CD14-positive monocyte (primary cell): ENCODE measurements around the gene MAD1L1. TPM values are rescaled to one million over a fixed set of nuclear protein-coding genes. Genes with fewer than 3 reads are reported as not detected.

Source experiments
- DNase-seq, 3 donors: peaks; one replicate each; pipeline ENCODE4 v3.0.0-alpha.2; 2011 to 2022
- H2AFZ ChIP-seq: 2 replicates; pipeline ENCODE4 v1.6.0; 2012; ENCODE audit warnings: mild to moderate bottlenecking, low read depth, low read length, inconsistent platforms; ENCODE audit not compliant: insufficient read depth, poor library complexity, severe bottlenecking
- H3K27ac ChIP-seq, 2 donors: 1 replicate in 1 of 2; 2 replicates in 1 of 2; pipeline ENCODE4 v1.5.1; 2012 to 2013; ENCODE audit warnings: low read length in 2 of 2, control low read depth in 1 of 2, inconsistent platforms in 1 of 2, low read depth in 1 of 2, mild to moderate bottlenecking in 1 of 2
- H3K27me3 ChIP-seq, 2 donors: one replicate each; pipeline versions ENCODE4 v1.6.0 to v1.6.1; 2011 to 2013; ENCODE audit warnings: low read length in 2 of 2; ENCODE audit not compliant: control insufficient read depth in 2 of 2, insufficient read depth in 2 of 2
- H3K36me3 ChIP-seq, 2 donors: replicated peaks in 1 of 2; 1 replicate in 1 of 2; 2 replicates in 1 of 2; pipeline versions ENCODE4 v1.5.1 to v1.6.1; 2012 to 2013; ENCODE audit warnings: low read length in 2 of 2, control low read depth in 1 of 2, inconsistent platforms in 1 of 2, mild to moderate bottlenecking in 1 of 2; ENCODE audit not compliant: insufficient read depth in 2 of 2, control insufficient read depth in 1 of 2
- H3K4me1 ChIP-seq, 2 donors: 1 replicate in 1 of 2; 2 replicates in 1 of 2; pipeline versions ENCODE4 v1.5.1 to v1.6.1; 2012 to 2013; ENCODE audit warnings: low read length in 2 of 2, control low read depth in 1 of 2, inconsistent platforms in 1 of 2, mild to moderate bottlenecking in 1 of 2, moderate library complexity in 1 of 2; ENCODE audit not compliant: insufficient read depth in 2 of 2, control insufficient read depth in 1 of 2
- H3K4me2 ChIP-seq: replicated peaks from 2 replicates; pipeline ENCODE3; 2012; ENCODE audit warnings: low read length, moderate library complexity, mild to moderate bottlenecking; ENCODE audit not compliant: poor library complexity, severe bottlenecking; ENCODE audit errors: extremely low read depth
- H3K4me3 ChIP-seq, 3 experiments: fragments of 200-600 bp in 1 of 3; sonication (generic) in 1 of 3; replicated peaks in 1 of 3; 1 replicate in 2 of 3; 2 replicates in 1 of 3; pipeline ENCODE4 v1.5.1; 2011 to 2013; ENCODE audit warnings: low read length in 3 of 3, mild to moderate bottlenecking in 3 of 3, control low read depth in 2 of 3, low read depth in 2 of 3, inconsistent platforms in 1 of 3, moderate library complexity in 1 of 3
- H3K79me2 ChIP-seq: 2 replicates; pipeline ENCODE4 v1.6.0; 2012; ENCODE audit warnings: mild to moderate bottlenecking, control low read depth, inconsistent platforms, low read length, moderate library complexity; ENCODE audit not compliant: insufficient read depth
- H3K9ac ChIP-seq: 2 replicates; pipeline ENCODE4 v1.6.0; 2017; ENCODE audit warnings: low read length, mild to moderate bottlenecking; ENCODE audit not compliant: insufficient read depth, poor library complexity, severe bottlenecking
- H3K9me3 ChIP-seq, 2 donors: replicated peaks in 1 of 2; 1 replicate in 1 of 2; 2 replicates in 1 of 2; pipeline versions ENCODE4 v1.5.1 to v1.6.1; 2012 to 2013; ENCODE audit warnings: low read length in 2 of 2, control low read depth in 1 of 2; ENCODE audit not compliant: control insufficient read depth in 1 of 2, insufficient read depth in 1 of 2
- H4K20me1 ChIP-seq: 2 replicates; pipeline ENCODE4 v1.6.0; 2012; ENCODE audit warnings: mild to moderate bottlenecking, low read length, control low read depth, moderate library complexity; ENCODE audit not compliant: insufficient read depth
- H3K27ac Mint-ChIP-seq, 7 donors: one replicate each; pipeline ENCODE4 v1.8.0; 2020; ENCODE audit warnings: mild to moderate bottlenecking in 7 of 7, mixed read lengths in 7 of 7, moderate library complexity in 6 of 7, inconsistent platforms in 2 of 7
- H3K27me3 Mint-ChIP-seq, 3 donors: one replicate each; pipeline ENCODE4 v1.8.0; 2021 to 2022; ENCODE audit warnings: low read depth in 3 of 3, mild to moderate bottlenecking in 3 of 3, mixed read lengths in 3 of 3, moderate library complexity in 3 of 3, inconsistent platforms in 1 of 3
- H3K36me3 Mint-ChIP-seq, 2 donors: one replicate each; pipeline ENCODE4 v1.8.0; 2020; ENCODE audit warnings: mixed read lengths in 2 of 2, inconsistent platforms in 1 of 2, mild to moderate bottlenecking in 1 of 2
- H3K4me1 Mint-ChIP-seq: one replicate; pipeline ENCODE4 v1.8.0; 2020; ENCODE audit warnings: mild to moderate bottlenecking, mixed read lengths
- H3K4me3 Mint-ChIP-seq, 2 donors: one replicate each; pipeline ENCODE4 v1.8.0; 2020; ENCODE audit warnings: mild to moderate bottlenecking in 2 of 2, mixed read lengths in 2 of 2, moderate library complexity in 1 of 2
- H3K9me3 Mint-ChIP-seq, 7 donors: one replicate each; pipeline ENCODE4 v1.8.0; 2020 to 2022; ENCODE audit warnings: mixed read lengths in 7 of 7, mild to moderate bottlenecking in 6 of 7, moderate library complexity in 6 of 7, inconsistent platforms in 2 of 7
- WGBS: methylation state at CpG from one replicate; pipeline ENCODE4 v1.1.5; 2013; ENCODE audit warnings: missing lambda C conversion rate; ENCODE audit not compliant: insufficient coverage; 5-methylcytosine and 5-hydroxymethylcytosine counted together
- intact Hi-C, 2 donors: fragments of 100-400 bp; cut with micrococcal nuclease; formaldehyde crosslinking; loops; one replicate each; pipeline versions ENCODE4 v1.15.0 to v1.15.1; 2023
- polyA plus RNA-seq, 3 donors: library from polyadenylated mRNA; depleted of rRNA in 1 of 3; unstranded in 2 of 3; stranded (reverse) in 1 of 3; fragments of 300-500 nt in 2 of 3; fragments of >200 nt in 1 of 3; fragmentation: Illumina TruSeq in 2 of 3; gene quantifications; 1 replicate in 2 of 3; 2 replicates in 1 of 3; pipeline ENCODE4 v1.2.3, GENCODE V29; 2012 to 2021
- TF ChIP-seq, protein P1 (sequence below): fragments of 200-600 bp; IDR thresholded peaks from one replicate; pipeline ENCODE4 v1.8.0; 2022; ENCODE audit warnings: antibody characterized with exemption, mild to moderate bottlenecking

The MAD1L1 gene
- polyA plus RNA-seq, 3 donors: 22.0 to 39.4 (median 33.2) TPM

DNA sequence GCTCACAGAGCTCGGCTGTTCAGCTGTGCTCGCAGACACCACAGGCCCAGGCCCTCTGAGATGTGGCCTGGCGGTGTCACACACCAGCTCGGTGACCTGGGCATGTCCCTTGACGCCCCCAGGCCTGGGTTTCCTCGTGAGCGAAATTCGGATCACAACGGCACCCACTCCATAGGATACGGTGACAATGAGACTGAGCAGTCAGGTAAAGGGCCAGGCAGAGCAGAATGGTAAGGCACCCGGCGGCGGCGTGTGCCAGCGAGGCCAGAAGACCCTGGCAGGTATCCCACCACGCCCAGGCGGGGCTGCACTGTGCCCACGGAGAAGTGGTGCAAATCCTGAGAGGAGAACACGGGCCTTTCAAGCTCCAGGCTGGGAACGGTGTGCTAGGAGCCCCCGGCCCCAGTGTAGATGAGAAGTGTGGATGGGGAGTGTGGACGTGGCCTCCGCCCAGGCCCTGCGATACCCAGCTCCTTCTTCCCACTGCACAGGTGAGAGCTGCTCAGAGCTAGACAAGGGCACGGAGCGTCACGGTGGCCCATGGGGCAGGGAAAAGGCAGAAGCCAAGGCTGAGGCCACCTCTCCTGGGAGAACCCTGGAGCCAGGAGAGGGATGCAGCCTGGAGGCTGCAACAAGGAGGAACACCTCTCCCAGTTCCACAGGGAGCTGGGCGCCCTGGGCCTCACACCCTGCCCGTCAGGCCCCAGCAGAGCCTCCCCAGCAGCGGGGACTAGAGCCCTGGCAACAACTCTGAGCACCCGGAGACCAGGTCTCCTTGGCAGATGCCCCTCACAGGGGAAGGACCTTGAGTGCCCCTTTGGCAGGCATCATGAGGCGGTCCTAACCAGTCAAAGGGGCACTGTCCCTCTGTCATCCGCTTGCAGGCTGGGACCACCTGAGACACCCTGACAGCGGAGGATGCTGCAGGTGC, 219.1 kb downstream of the MAD1L1 start:
- no peak overlapping the region for H3K4me3 ChIP-seq
- H3K9me3 ChIP-seq: no peaks in the 10 kb centered on the region
- no peaks in the 10 kb centered on the region for H4K20me1 ChIP-seq
- H3K27ac ChIP-seq: no peak overlapping the region
- H3K4me1 ChIP-seq: peaks cover 13 to 15% of the 10 kb centered on the region in 2 donors
- TF ChIP-seq, protein P1, sequence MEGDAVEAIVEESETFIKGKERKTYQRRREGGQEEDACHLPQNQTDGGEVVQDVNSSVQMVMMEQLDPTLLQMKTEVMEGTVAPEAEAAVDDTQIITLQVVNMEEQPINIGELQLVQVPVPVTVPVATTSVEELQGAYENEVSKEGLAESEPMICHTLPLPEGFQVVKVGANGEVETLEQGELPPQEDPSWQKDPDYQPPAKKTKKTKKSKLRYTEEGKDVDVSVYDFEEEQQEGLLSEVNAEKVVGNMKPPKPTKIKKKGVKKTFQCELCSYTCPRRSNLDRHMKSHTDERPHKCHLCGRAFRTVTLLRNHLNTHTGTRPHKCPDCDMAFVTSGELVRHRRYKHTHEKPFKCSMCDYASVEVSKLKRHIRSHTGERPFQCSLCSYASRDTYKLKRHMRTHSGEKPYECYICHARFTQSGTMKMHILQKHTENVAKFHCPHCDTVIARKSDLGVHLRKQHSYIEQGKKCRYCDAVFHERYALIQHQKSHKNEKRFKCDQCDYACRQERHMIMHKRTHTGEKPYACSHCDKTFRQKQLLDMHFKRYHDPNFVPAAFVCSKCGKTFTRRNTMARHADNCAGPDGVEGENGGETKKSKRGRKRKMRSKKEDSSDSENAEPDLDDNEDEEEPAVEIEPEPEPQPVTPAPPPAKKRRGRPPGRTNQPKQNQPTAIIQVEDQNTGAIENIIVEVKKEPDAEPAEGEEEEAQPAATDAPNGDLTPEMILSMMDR: no peak
- no peak overlapping the region for H2AFZ ChIP-seq
- Mint-ChIP-seq H3K27me3 (no peaks in the 10 kb centered on the region), H3K4me1 (peaks cover 12% of the 10 kb centered on the region), H3K4me3 (no peak overlapping the region), H3K36me3 (peaks cover 27 to 46% of the 10 kb centered on the region in 2 donors), H3K9me3 (peaks cover 0 to 5% (median 0%) of the 10 kb centered on the region in 7 donors), H3K27ac (peak overlapping the region in 5 of 7 donors; percentile 23 to 85 (median 54))
- H3K36me3 ChIP-seq: peaks cover 13 to 18% of the 10 kb centered on the region in 2 donors
- 98% methylated on average over 30 of the region's 34 CpGs for WGBS
- intact Hi-C loops: loop anchor here in 1 of 2 donors (10.0 kb wide), 1 partner anchor 69 kb away; no protein-coding TSS in a partner anchor
- H3K27me3 ChIP-seq: no peaks in the 10 kb centered on the region
- no peak for DNase-seq
- H3K9ac ChIP-seq: no peak overlapping the region
- H3K4me2 ChIP-seq: no peak overlapping the region
- H3K79me2 ChIP-seq: no peaks in the 10 kb centered on the region

- no peak overlapping the region for H3K9ac ChIP-seq
- Mint-ChIP-seq H3K27ac (peak overlapping the region in 3 of 7 donors; percentile 21 to 54 (median 39)), H3K4me3 (no peak overlapping the region), H3K4me1 (peaks cover 5% of the 10 kb centered on the region), H3K27me3 (no peaks in the 10 kb centered on the region), H3K36me3 (peaks cover 27 to 47% of the 10 kb centered on the region in 2 donors), H3K9me3 (peaks cover 0 to 5% (median 0%) of the 10 kb centered on the region in 7 donors)
- intact Hi-C loops: loop anchor here in 1 of 2 donors (10.0 kb wide), 1 partner anchor 68 kb away; no protein-coding TSS in a partner anchor
- 86% methylated on average over 6 of the region's 8 CpGs for WGBS
- H3K9me3 ChIP-seq: no peaks in the 10 kb centered on the region
- H3K27ac ChIP-seq: no peak overlapping the region
- peaks cover 13 to 18% of the 10 kb centered on the region in 2 donors for H3K36me3 ChIP-seq
- peaks cover 6 to 9% of the 10 kb centered on the region in 2 donors for H3K4me1 ChIP-seq
- no peaks in the 10 kb centered on the region for H4K20me1 ChIP-seq
- H2AFZ ChIP-seq: no peak overlapping the region
- no peak for DNase-seq
- no peak overlapping the region for H3K4me2 ChIP-seq
- no peaks in the 10 kb centered on the region for H3K27me3 ChIP-seq
- TF ChIP-seq, protein P1: no peak
- no peak overlapping the region for H3K4me3 ChIP-seq
- H3K79me2 ChIP-seq: no peaks in the 10 kb centered on the region
These were observed 219.8 kb downstream of the MAD1L1 start for GRCh38 chr7:2012981-2013380.
